HG03039 (cell line): ENCODE measurements around the gene RNF125.
A peak's percentile ranks its signal among the peaks of the same experiment; 100 is the strongest.
"Not testable (repeated sequence)": the region's sequence is repeated elsewhere in the genome, so short reads cannot be mapped to it uniquely, and the experiment has no call there.

Experiments used
- ATAC-seq: cut with Tn5 transposase; IDR thresholded peaks from one replicate; pipeline ENCODE4 v1.9.1; 2021; ENCODE audit warnings: mild to moderate bottlenecking, moderate library complexity; ENCODE audit not compliant: unreplicated experiment

Gene RNF125

GRCh38 chr18:32083781-32084180 lies 65.2 kb downstream of the RNF125 start:
- no peak for ATAC-seq

GRCh38 chr18:32086881-32087280 lies 68.3 kb downstream of the RNF125 start:
- ATAC-seq, result no peak

- ATAC-seq, result not testable (repeated sequence)
Measured at GRCh38 chr18:32090831-32091230, 72.2 kb downstream of the RNF125 start.

GRCh38 chr18:32091325-32091723 lies 72.7 kb downstream of the RNF125 start:
- ATAC-seq, result no peak

GRCh38 chr18:32091724-32092421 lies 73.2 kb downstream of the RNF125 start, which contains the start of gene RNF138:
TSS of gene RNF138 (plus strand) at chr18:32091874. CDS start at chr18:32092777, 903 bp downstream.
- peak; percentile 51 for ATAC-seq

GRCh38 chr18:32092422-32093101 lies 73.9 kb downstream of the RNF125 start:
- peak; percentile 83 for ATAC-seq

GRCh38 chr18:32093102-32093511 lies 74.5 kb downstream of the RNF125 start:
- peak; percentile 29 for ATAC-seq

GRCh38 chr18:32093523-32093922 lies 74.9 kb downstream of the RNF125 start:
- no peak for ATAC-seq

GRCh38 chr18:32095192-32095899 lies 76.7 kb downstream of the RNF125 start:
- no peak for ATAC-seq

GRCh38 chr18:32095900-32096229 lies 77.2 kb downstream of the RNF125 start:
- no peak for ATAC-seq

GRCh38 chr18:32096946-32097345 lies 78.3 kb downstream of the RNF125 start:
- no peak for ATAC-seq

GRCh38 chr18:32104516-32104915 lies 85.9 kb downstream of the RNF125 start:
- no peak for ATAC-seq

- no peak for ATAC-seq
Measured at GRCh38 chr18:32110005-32110404, 91.4 kb downstream of the RNF125 start.

- ATAC-seq, result no peak
Measured at GRCh38 chr18:32111706-32112105, 93.1 kb downstream of the RNF125 start.

- no peak for ATAC-seq
Measured at GRCh38 chr18:32112826-32113225, 94.2 kb downstream of the RNF125 start.

GRCh38 chr18:32114293-32114942 lies 95.8 kb downstream of the RNF125 start:
- no peak for ATAC-seq

- ATAC-seq, result no peak
Measured at GRCh38 chr18:32122039-32122438, 103.4 kb downstream of the RNF125 start.
